Right lung (tissue), 5 donors: ENCODE measurements around the gene RFX3. TPM values are rescaled to one million over a fixed set of nuclear protein-coding genes. Genes with fewer than 3 reads are reported as not detected.
A peak's percentile ranks its signal among the peaks of the same experiment; 100 is the strongest.

ENCODE experiments used
- DNase-seq, 2 donors: peaks; one replicate each; pipeline ENCODE4 v3.0.0-alpha.2; 2013
- polyA plus RNA-seq, 5 donors: library from polyadenylated mRNA; unstranded; fragments of 120-200 nt; gene quantifications; one replicate each; pipeline versions ENCODE4 v1.2.1 to v1.2.3, GENCODE V29; 2013; ENCODE audit warnings: inconsistent platforms in 1 of 5, low replicate concordance in 1 of 5; ENCODE audit not compliant: insufficient read length in 5 of 5, insufficient read depth in 1 of 5

Gene RFX3
- polyA plus RNA-seq, 5 donors, result 10.7 to 21.3 (median 19.6) TPM

GRCh38 chr9:3285365-3286161 lies 240.2 kb downstream of the RFX3 start:
- no peak for DNase-seq

GRCh38 chr9:3282365-3282764 lies 243.4 kb downstream of the RFX3 start:
- no peak for DNase-seq

- no peak for DNase-seq
These were observed 244.4 kb downstream of the RFX3 start for GRCh38 chr9:3281399-3281798.

GRCh38 chr9:3277200-3277599 lies 248.6 kb downstream of the RFX3 start:
- DNase-seq, result no peak

GRCh38 chr9:3271581-3271980 lies 254.2 kb downstream of the RFX3 start:
- DNase-seq, result no peak

- no peak for DNase-seq
These were observed 254.6 kb downstream of the RFX3 start for GRCh38 chr9:3271157-3271556.

- DNase-seq, result no peak
These were observed 257.6 kb downstream of the RFX3 start for GRCh38 chr9:3268223-3268622.

GRCh38 chr9:3263698-3264097 lies 262.1 kb downstream of the RFX3 start:
- DNase-seq, result no peak

GRCh38 chr9:3262826-3263529 lies 262.8 kb downstream of the RFX3 start:
- no peak for DNase-seq

GRCh38 chr9:3261484-3261883 lies 264.3 kb downstream of the RFX3 start:
- no peak for DNase-seq

GRCh38 chr9:3256571-3257330 lies 269.1 kb downstream of the RFX3 start:
- DNase-seq, result no peak

- DNase-seq, result no peak
These were observed 274.5 kb downstream of the RFX3 start for GRCh38 chr9:3251309-3251708.

GRCh38 chr9:3250741-3251140 lies 275.1 kb downstream of the RFX3 start:
- DNase-seq, result peak; percentile 15 to 29

- no peak for DNase-seq
These were observed 278.6 kb downstream of the RFX3 start for GRCh38 chr9:3247211-3247610.

- no peak for DNase-seq
These were observed 279.6 kb downstream of the RFX3 start for GRCh38 chr9:3246241-3246640.

- no peak for DNase-seq
These were observed 280.7 kb downstream of the RFX3 start for GRCh38 chr9:3244963-3245653.

- DNase-seq, result no peak
These were observed 282.1 kb downstream of the RFX3 start for GRCh38 chr9:3243683-3244082.

- DNase-seq, result no peak
These were observed 284.5 kb downstream of the RFX3 start for GRCh38 chr9:3241290-3241689.

- peak in 1 of 2 donors; percentile 32 for DNase-seq
These were observed 285.0 kb downstream of the RFX3 start for GRCh38 chr9:3240656-3241268.

- DNase-seq, result no peak
These were observed 286.6 kb downstream of the RFX3 start for GRCh38 chr9:3239240-3239639.

- peak in 1 of 2 donors; percentile 33 for DNase-seq
These were observed 287.6 kb downstream of the RFX3 start for GRCh38 chr9:3238236-3238635.
